Measurements from ENCODE around the gene WSCD2.
"Not testable (repeated sequence)": the region's sequence is repeated elsewhere in the genome, so short reads cannot be mapped to it uniquely, and the experiment has no call there.

The WSCD2 gene

DNA sequence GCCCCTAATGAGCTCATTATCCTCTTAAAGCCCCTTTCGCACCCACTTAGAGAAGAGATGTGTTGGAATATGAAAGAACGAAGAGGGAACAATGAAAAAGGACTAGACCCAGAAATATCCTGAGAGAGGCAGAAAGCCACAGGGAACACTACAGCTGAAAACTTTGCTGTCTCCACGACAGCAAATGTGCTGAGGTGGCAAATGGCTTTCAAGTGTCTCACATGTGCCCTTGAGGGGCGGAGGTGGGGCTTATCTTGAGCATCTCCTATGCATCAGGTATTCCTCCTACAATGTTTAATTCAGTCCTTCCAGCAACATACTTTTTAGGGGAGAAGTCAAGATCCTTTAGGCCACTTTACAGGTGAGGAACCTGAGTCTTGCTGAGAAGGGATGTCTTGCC is 62.9 kb downstream of the WSCD2 start:
- DNase-seq (ENCODE audit: extremely low read depth in 1 of 2, low read depth in 1 of 2): no peak

DNA sequence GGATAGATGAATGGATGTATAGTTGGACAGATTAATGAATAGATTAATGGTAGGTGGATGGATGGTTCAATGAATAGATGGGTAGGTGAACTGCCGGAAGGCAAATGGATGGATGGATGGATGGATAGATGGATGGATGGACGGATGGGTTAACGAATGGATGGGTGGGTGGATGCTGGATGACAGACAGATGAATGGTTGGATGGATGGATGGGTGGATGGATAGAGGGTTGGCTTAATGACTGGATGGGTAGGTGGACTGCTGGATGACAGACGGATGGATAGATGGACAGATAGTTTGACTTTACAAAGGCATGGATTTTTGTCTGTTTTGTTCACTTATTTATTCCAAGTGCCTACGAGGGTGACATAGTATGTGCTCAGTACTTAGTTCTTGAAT is 64.4 kb downstream of the WSCD2 start:
- DNase-seq (ENCODE audit: extremely low read depth in 1 of 2, low read depth in 1 of 2): no peak

DNA sequence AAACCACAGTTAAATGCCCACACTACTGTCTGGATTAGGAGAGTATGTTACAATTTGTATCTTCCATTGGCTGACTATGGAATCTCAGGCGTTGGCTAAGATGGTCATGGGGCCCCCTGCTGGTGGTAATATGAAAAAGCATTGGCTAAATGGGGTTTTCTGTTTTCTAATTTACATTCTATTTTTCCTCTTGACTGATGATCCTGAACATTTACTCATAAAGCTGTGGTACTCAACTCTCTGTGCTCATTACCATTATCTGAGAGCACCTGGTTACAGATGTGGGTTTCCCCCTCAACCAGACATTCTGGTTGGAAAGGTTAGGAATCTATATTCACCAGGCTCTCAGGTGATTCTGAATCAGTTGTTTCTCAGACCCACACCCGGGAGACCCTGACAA is 64.8 kb downstream of the WSCD2 start:
- no peak for DNase-seq (ENCODE audit: extremely low read depth in 1 of 2, low read depth in 1 of 2)

GRCh38 chr12:108194585-108194984 is 65.5 kb downstream of the WSCD2 start:
- DNase-seq (ENCODE audit: extremely low read depth in 1 of 2, low read depth in 1 of 2): no peak

DNA sequence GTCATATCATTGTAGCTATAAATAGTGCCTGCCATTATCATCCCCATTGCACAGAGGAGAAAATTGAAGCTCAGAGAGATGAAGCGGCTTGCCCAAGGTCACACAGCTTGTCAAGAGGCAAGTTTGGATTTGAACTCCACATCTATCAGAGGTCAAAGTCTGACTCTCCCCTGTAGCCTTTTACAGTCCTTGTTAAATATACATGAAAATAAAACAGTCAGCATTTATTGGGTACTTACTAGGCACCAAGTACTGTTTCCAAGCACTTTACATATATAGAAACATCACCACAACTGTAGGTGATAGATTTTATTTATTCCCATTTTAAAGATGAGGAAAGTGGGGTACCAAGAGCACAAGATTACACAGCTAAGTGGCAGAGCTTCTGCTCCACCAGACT is 67.2 kb downstream of the WSCD2 start:
- DNase-seq (ENCODE audit: extremely low read depth in 1 of 2, low read depth in 1 of 2): no peak

- DNase-seq (ENCODE audit: extremely low read depth in 1 of 2, low read depth in 1 of 2): no peak
Observed at GRCh38 chr12:108196921-108197320, 67.8 kb downstream of the WSCD2 start.

DNA sequence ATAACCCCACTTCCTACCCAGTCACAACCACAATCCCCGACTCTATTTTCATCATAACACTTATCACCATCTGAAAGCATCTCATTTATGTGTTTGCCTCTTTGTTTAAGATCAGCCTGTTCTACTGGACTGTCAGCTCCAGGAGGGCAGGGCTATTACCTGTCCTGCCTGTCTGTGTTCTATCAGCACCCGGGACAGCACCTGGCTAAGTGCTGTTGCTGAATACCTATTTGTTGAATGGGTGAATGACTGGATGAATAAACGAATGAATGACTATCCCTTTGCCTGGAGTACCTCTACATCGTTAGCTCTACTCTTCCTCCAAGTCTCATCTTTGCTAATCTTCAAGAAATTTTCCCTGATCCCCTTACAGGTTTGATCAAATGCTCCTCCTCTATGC is 69.0 kb downstream of the WSCD2 start:
- DNase-seq (ENCODE audit: extremely low read depth in 1 of 2, low read depth in 1 of 2): no peak

DNA sequence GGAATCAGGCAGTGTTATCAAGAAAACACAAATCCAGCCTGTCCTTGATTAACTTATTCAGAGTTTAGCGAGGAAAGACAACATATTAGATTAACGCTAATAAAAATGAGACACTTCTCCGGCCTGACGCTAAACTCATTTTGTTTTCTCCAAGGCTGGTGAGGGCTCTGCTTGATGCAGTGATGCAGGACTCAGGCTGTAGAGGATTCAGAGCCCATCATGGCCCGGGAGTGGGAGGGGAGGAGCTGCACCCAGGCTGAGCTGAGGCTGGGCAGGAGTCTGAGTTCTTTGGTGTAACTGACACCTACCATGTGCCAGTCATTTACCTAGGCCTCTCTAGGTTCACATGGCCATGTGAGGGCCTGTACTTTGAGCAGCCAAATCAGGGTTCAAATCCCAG is 70.0 kb downstream of the WSCD2 start:
- no peak for DNase-seq (ENCODE audit: extremely low read depth in 1 of 2, low read depth in 1 of 2)

DNA sequence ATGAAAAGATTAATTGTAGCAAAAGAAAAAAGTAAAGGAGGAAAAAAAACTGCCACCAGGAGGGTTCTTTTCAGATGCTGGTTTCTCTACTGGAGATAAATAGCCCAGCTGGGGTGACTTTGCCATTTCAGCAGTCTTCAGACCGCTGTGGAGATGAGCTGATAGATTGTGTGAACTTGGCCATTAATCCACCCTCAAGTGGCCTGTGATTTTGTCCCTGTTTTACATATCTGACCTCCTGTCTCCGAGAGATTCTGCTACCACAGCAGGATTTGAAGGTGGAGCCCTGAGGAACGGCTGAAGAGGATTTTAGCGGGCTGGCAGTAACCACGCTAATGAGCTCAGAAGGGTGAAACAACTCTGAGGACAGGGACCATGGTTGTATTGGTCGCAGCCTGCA is 72.7 kb downstream of the WSCD2 start:
- no peak for DNase-seq (ENCODE audit: extremely low read depth in 1 of 2, low read depth in 1 of 2)

GRCh38 chr12:108204117-108204987 is 75.3 kb downstream of the WSCD2 start:
- DNase-seq (ENCODE audit: extremely low read depth in 1 of 2, low read depth in 1 of 2): no peak

GRCh38 chr12:108205864-108206263 is 76.8 kb downstream of the WSCD2 start:
- DNase-seq (ENCODE audit: extremely low read depth in 1 of 2, low read depth in 1 of 2): no peak

- no peak for DNase-seq (ENCODE audit: extremely low read depth in 1 of 2, low read depth in 1 of 2)
Observed at GRCh38 chr12:108207791-108208730, 79.0 kb downstream of the WSCD2 start.

GRCh38 chr12:108210001-108210400 is 80.9 kb downstream of the WSCD2 start:
- DNase-seq (ENCODE audit: extremely low read depth in 1 of 2, low read depth in 1 of 2): no peak

GRCh38 chr12:108211157-108211556 is 82.1 kb downstream of the WSCD2 start:
- DNase-seq (ENCODE audit: extremely low read depth in 1 of 2, low read depth in 1 of 2): no peak

GRCh38 chr12:108213871-108214445 is 84.9 kb downstream of the WSCD2 start:
- DNase-seq (ENCODE audit: extremely low read depth in 1 of 2, low read depth in 1 of 2): no peak

DNA sequence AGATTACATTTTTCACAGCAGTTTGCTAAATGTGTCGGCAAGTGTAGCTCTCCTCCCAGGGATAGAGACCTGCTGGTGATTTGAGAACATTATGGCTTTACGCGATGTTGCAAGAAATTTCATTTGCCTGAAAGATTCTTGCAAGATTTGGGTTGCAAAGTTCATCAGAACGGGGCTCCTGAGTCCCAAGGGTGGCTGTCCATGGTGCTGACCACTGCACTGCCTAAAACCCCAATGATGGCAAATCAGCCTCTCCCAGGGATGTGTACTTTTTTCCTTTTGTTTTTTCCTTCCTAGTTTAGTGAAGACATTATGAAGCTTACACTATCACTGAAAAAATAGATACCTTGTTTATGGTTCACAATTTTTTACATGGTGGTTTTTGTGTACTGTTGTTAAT is 85.4 kb downstream of the WSCD2 start:
- DNase-seq (ENCODE audit: extremely low read depth in 1 of 2, low read depth in 1 of 2): no peak

DNA sequence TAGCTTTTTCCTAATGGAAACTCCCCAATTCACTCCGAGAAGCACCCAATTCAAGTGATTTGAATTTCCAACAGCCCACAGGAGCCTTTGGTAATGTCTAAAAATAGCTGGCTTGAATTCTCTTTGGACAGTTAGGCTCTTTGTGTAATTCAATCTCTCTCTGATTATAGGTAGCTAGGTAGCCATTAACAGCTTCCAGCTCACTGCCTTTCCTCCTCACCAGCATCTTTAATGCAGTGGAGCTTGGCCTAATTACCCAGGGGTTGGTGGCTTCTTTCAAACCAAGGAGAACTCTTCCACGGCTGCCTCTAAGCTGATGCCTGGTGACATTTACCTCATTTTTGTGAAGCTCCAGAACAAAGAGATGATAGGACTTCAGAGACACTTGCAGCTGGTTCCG is 86.4 kb downstream of the WSCD2 start:
- DNase-seq (ENCODE audit: extremely low read depth in 1 of 2, low read depth in 1 of 2): no peak

DNA sequence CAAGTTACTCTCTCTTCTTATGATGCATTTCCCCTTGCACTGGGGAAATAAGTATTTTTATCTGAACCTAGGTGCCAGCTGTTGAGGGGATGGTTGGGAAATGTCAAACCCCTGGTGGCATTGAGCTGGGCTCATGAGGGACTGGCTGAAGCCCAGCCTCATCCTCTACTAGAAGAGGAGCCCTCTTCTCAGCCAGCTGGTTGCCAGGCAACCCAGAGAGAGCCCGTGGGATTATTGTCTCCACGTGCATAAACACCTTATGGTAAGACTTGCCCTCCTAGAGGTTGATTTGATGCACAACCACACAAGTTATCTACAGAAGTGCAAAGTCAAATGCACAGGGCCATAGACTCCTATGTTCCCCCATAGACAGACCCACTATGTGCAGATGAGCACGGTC is 89.8 kb downstream of the WSCD2 start:
- DNase-seq (ENCODE audit: extremely low read depth in 1 of 2, low read depth in 1 of 2): no peak

GRCh38 chr12:108225101-108225500 is 96.0 kb downstream of the WSCD2 start:
- not testable (repeated sequence) for DNase-seq (ENCODE audit: extremely low read depth in 1 of 2, low read depth in 1 of 2)

GRCh38 chr12:108226866-108227265 is 97.8 kb downstream of the WSCD2 start:
- no peak for DNase-seq (ENCODE audit: extremely low read depth in 1 of 2, low read depth in 1 of 2)

DNA sequence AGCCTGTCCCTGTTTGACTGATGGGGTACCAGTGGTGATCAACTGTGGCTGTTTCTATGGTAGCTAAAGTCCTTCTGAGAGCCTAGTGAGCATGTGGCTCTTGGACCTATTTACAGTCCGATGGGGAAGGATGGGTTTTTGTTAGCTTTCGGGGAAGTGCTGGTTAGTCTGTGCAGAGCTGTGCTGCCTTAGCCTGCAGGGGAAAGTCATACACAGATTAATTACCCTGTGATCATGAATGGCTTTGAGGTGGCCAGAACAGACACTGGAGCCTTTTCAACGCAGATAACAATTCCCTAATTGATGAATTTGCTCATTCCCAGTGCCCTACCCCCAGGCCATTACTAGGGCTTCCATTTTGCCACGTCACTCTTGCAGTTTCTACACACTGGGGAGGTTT is 99.7 kb downstream of the WSCD2 start:
- no peak for DNase-seq (ENCODE audit: extremely low read depth in 1 of 2, low read depth in 1 of 2)

Data from stimulated activated CD8-positive, alpha-beta memory T cell treated with anti-CD3 and anti-CD28 coated beads, Interleukin-7, amount 100 ng/mL, for 48 hours (primary cell).